ENCODE measurements around the gene BZW1.

GRCh38 chr2:200774920-200775319, 36.8 kb upstream of the BZW1 start:
- TF ChIP-seq CTCF (IDR thresholded peaks at IDR 0.05) (no peak), SMC3 (IDR thresholded peaks at IDR 0.05; ENCODE audit: low read depth, low read length) (no peak), GABPA (IDR thresholded peaks at IDR 0.05; ENCODE audit: low read depth) (no peak), RAD21 (IDR thresholded peaks at IDR 0.05; ENCODE audit: low read length) (no peak), SIN3A (IDR thresholded peaks at IDR 0.05; ENCODE audit: borderline replicate concordance, low read depth, low read length) (no peak), POLR2AphosphoS5 (IDR thresholded peaks at IDR 0.05; ENCODE audit: low read depth, low read length) (no peak), TEAD4 (IDR thresholded peaks at IDR 0.05; ENCODE audit: borderline replicate concordance, insufficient read depth) (no peak), USF2 (IDR thresholded peaks at IDR 0.05; ENCODE audit: borderline replicate concordance, low read depth, low read length) (no peak), TAF1 (IDR thresholded peaks at IDR 0.05; ENCODE audit: borderline replicate concordance, low read depth, low read length) (no peak)
